ENCODE data around the gene SHC3. TPM values are rescaled to one million over a fixed set of nuclear protein-coding genes. Genes with fewer than 3 reads are reported as not detected.

The SHC3 gene
- total RNA-seq, 2 experiments from 2014 or later: not detected

GRCh38 chr9:89167788-89168187 is 10.8 kb downstream of the SHC3 start:
- H3K4me3 Mint-ChIP-seq: no peak overlapping the region
- no peaks in the 10 kb centered on the region for H3K4me1 Mint-ChIP-seq (ENCODE audit: low read depth)
- intact Hi-C loops (cut with micrococcal nuclease): no loop called here
- no peak for ATAC-seq
- H3K9me3 Mint-ChIP-seq: no peaks in the 10 kb centered on the region
- DNase-seq: no peak
- H3K27ac Mint-ChIP-seq: no peak overlapping the region
- POLR2A ChIA-PET: no interaction called here
- no peak for TF ChIP-seq CTCF (IDR thresholded peaks at IDR 0.05)
- peaks cover 15% of the 10 kb centered on the region for H3K27me3 Mint-ChIP-seq
- CTCF ChIA-PET: no interaction called here
- no peaks in the 10 kb centered on the region for H3K36me3 Mint-ChIP-seq (ENCODE audit: low read depth)

- ChIA-PET POLR2A (no interaction called here), CTCF (no interaction called here)
- Mint-ChIP-seq H3K27me3 (peaks cover 13% of the 10 kb centered on the region), H3K9me3 (no peaks in the 10 kb centered on the region), H3K27ac (no peak overlapping the region), H3K36me3 (ENCODE audit: low read depth) (no peaks in the 10 kb centered on the region), H3K4me3 (no peak overlapping the region), H3K4me1 (ENCODE audit: low read depth) (no peaks in the 10 kb centered on the region)
- DNase-seq: no peak
- ATAC-seq: no peak
- no peak for TF ChIP-seq CTCF (IDR thresholded peaks at IDR 0.05)
- intact Hi-C loops (cut with micrococcal nuclease): no loop called here
These were observed 11.8 kb downstream of the SHC3 start for GRCh38 chr9:89166852-89167251.

- H3K9me3 Mint-ChIP-seq: no peaks in the 10 kb centered on the region
- no peak overlapping the region for H3K27ac Mint-ChIP-seq
- H3K4me3 Mint-ChIP-seq: no peak overlapping the region
- ChIA-PET CTCF (no interaction called here), POLR2A (no interaction called here)
- H3K27me3 Mint-ChIP-seq: peaks cover 17% of the 10 kb centered on the region
- DNase-seq: no peak
- H3K36me3 Mint-ChIP-seq (ENCODE audit: low read depth): no peaks in the 10 kb centered on the region
- no peak for ATAC-seq
- H3K4me1 Mint-ChIP-seq (ENCODE audit: low read depth): no peaks in the 10 kb centered on the region
- intact Hi-C loops (cut with micrococcal nuclease): no loop called here
- TF ChIP-seq CTCF (IDR thresholded peaks at IDR 0.05): no peak
These were observed 12.7 kb downstream of the SHC3 start for GRCh38 chr9:89165880-89166279.

GRCh38 chr9:89165341-89165740 is 13.3 kb downstream of the SHC3 start:
- ATAC-seq (no peak), DNase-seq (no peak)
- Mint-ChIP-seq H3K9me3 (no peaks in the 10 kb centered on the region), H3K27ac (no peak overlapping the region), H3K36me3 (ENCODE audit: low read depth) (no peaks in the 10 kb centered on the region), H3K4me3 (no peak overlapping the region), H3K27me3 (peaks cover 18% of the 10 kb centered on the region), H3K4me1 (ENCODE audit: low read depth) (no peaks in the 10 kb centered on the region)
- ChIA-PET POLR2A (no interaction called here), CTCF (no interaction called here)
- TF ChIP-seq CTCF (IDR thresholded peaks at IDR 0.05): no peak
- intact Hi-C loops (cut with micrococcal nuclease): no loop called here

GRCh38 chr9:89161221-89161620 is 17.4 kb downstream of the SHC3 start:
- H3K4me3 Mint-ChIP-seq: no peak overlapping the region
- peaks cover 41% of the 10 kb centered on the region for H3K27me3 Mint-ChIP-seq
- H3K36me3 Mint-ChIP-seq (ENCODE audit: low read depth): no peaks in the 10 kb centered on the region
- no peak overlapping the region for H3K27ac Mint-ChIP-seq
- CTCF ChIA-PET: no interaction called here
- intact Hi-C loops (cut with micrococcal nuclease): no loop called here
- H3K9me3 Mint-ChIP-seq: no peaks in the 10 kb centered on the region
- no peak for ATAC-seq
- no peaks in the 10 kb centered on the region for H3K4me1 Mint-ChIP-seq (ENCODE audit: low read depth)
- TF ChIP-seq CTCF (IDR thresholded peaks at IDR 0.05): no peak
- DNase-seq: no peak
- POLR2A ChIA-PET: no interaction called here

All from activated CD8-positive, alpha-beta T cell treated with anti-CD3 and anti-CD28 coated beads for 36 hours (primary cell).